Mesenteric fat pad (tissue), 1 donor: ENCODE data around the gene NT5DC1. TPM values are rescaled to one million over a fixed set of nuclear protein-coding genes. Genes with fewer than 3 reads are reported as not detected.

Experiments
- total RNA-seq: library from RNA; stranded (reverse); fragmentation: NEBNext Ultra II Directional; extraction: Animal tissue kit (Norgen Biotek cat#: 25700); gene quantifications from one replicate; pipeline ENCODE4 v1.2.1, GENCODE V29; 2021
- donor health status: DM: yes; HTN: yes; CAD: no.

The NT5DC1 gene
- total RNA-seq, 1 donor from 2014 or later: 38.4 TPM

Other genes with a start within 250 kb of the NT5DC1 start
- gene FRK, start 40.0 kb upstream of the NT5DC1 start, total RNA-seq: 0.80 TPM
- gene COL10A1, start 25.3 kb downstream of the NT5DC1 start, total RNA-seq: 0.29 TPM
- 8.5 TPM for gene TSPYL4, start 153.2 kb downstream of the NT5DC1 start, total RNA-seq
- 78.2 TPM for gene TSPYL1, start 179.1 kb downstream of the NT5DC1 start, total RNA-seq